Fibroblast of peridontal ligament (primary cell): Measurements from ENCODE around the gene PGR.

Experiments used
- DNase-seq: peaks from one replicate; pipeline ENCODE4 v3.0.0-alpha.2; 2010; ENCODE audit errors: extremely low read depth

Gene PGR

DNA sequence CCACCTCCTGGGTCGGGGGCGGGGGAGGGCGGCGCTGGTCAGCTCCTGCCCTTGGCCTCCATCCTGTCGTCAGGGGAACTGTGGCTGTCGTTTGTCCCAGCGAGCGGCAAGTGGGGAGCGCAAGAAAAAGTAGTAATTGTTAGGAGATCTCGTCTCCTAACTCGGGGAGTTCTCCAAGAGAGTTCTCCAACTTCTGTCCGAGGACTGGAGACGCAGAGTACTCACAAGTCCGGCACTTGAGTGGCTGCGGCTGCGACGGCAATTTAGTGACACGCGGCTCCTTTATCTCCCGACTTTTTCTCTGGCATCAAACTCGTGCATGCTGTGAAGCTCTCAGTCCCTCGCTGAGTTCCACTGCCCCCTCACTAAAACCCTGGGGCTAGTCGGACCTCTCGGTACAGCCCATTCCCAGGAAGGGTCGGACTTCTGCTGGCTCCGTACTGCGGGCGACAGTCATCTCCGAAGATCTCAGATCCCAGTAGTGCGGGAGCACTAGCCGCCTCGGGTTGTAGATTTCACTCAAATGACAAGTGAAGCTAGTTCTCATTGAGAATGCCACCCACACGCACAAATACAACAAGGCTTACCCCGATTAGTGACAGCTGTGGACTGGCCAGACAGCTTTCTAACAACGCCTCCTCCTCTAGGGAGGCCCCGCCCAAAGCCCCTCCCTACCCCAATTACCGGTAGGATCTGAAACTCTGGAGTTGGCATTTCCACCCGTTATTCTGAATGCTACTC lies at the start of gene PGR:
Gene PGR (minus strand): TSS at position 611 of the 741 bp plus-strand sequence. CDS start 743 bp downstream, outside the sequence.
- DNase-seq = no peak

GRCh38 chr11:101176381-101176780 lies 46.8 kb upstream of the PGR start:
- no peak for DNase-seq

DNA sequence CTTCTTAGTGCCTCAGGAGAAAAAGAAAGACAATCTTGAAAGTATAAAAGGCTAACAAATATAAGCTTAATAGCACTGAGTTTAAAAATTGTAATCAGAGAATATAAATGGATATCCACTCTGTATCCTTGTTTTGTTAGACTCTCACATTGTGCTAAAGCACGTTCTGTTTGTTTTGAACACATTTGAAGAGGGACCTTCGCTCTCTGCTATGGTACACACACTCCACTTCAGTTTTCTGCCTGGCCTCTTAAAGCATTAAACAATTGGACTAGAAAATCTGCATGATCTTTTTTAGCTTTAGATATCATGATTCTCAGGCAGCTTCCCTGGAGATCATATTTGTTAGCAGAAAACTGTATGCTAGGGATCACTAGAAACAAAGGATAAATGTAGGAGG lies 40.3 kb upstream of the PGR start:
- DNase-seq = no peak

GRCh38 chr11:101166038-101166437 lies 36.4 kb upstream of the PGR start:
- DNase-seq = no peak

DNA sequence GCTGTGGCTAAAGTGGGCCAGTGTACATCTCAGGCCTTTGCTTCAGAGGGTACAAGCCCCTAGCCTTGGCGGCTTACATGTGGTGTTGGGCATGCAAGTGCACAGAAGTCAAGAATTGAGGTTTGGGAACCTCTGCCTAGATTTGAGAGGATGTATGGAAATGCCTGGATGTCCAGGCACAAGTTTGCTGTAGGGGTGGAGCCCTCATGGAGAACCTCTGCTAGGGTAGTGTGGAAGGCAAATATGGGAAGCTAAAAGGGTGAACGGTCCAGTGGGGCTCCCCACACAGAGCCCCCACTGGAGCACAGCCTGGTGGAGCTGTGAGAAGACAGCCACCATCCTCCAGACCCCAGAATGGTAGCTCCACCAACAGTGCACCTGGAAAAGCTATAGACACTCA lies 28.5 kb upstream of the PGR start:
- DNase-seq = no peak

GRCh38 chr11:101138245-101138930 lies 8.8 kb upstream of the PGR start:
- DNase-seq = no peak

DNA sequence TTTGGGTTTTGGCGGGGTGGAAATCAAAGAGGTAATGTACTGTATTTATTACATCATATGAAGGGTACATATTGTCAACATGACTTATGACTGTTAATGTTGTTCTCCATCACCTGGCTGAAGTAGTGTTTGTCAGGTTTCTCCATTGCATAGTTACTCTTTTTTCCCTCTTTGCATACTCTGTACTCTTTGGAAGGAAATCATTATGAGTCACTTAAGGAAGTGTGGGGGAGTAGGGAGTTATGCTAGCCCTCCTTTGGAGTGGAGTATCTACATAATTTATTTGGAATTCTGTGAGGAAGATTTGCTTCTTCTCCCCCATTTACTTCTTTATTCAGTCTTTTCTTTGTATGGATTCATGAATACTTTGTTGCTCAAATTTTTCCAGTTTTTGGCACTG lies 3.6 kb upstream of the PGR start:
- DNase-seq = no peak

- no peak for DNase-seq
Measured at GRCh38 chr11:101128571-101129202, 926 bp downstream of the PGR start.

DNA sequence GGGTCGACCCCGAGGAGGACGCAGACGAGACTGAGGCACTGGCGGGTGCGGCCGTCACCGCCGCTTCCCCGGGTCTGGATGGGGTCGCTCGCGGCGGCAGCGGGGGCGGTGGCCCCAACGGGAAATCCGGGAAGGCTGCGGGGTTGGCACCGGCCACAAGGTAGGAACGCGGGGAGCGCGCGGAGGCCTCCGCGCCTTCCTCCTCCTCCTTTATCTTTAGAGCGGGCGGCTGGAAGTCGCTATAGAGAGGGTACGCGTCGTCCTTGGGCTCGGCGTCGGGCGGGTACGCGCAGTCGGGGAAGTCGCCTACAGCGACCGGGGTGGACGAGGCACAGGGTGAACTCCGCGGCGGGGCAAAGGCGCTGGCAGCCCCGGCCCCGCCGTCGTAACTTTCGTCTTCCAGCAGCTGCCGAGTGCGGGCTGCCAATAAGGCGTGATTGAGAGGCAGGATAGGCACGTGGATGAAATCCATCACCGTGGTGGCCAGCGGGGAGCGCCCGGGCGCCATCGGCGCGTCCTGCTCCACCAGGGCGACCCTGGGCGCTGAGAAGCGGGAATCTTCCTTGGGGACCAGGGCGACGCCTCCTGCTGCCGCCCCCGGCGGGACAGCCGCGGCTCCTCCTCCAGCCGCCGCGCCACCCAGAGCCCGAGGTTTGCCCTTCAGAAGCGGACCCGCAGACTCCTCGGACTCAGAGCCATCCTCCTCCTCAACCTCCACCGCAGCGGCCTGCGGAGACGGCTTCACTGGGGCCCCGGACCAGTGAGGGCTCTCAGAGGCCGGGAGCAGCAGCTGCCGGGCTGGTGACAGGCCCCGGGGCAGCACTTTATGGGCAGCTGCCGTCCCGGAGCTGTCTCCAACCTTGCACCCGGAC lies 1.7 kb downstream of the PGR start:
- no peak for DNase-seq

- no peak for DNase-seq
Measured at GRCh38 chr11:101127197-101127698, 2.4 kb downstream of the PGR start.

GRCh38 chr11:101126551-101127196 lies 2.9 kb downstream of the PGR start:
- DNase-seq = peak; percentile 15

DNA sequence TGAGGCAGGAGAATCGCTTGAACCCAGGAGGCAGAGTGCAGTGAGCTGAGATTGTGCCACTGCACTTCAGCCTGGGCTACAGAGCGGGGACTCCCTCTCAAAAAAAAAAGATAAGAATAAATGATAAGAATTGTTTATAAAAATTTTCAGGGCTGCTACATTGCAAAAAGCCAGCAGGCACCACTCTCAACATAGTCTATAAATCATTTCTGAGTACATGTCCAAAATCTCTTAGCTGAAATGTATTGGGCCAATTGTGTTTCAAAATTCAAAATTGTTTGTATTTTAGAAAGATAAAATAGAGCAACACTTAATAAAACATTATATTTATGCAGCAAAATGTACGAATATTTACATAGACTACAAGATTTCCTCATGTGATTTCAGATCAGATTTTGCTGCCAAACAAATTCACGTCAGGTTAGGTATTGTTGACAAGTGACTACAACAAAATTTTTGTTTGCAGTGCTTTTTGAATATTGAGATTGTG lies 13.9 kb downstream of the PGR start:
- no peak for DNase-seq

GRCh38 chr11:101113540-101113939 lies 16.1 kb downstream of the PGR start:
- DNase-seq = no peak

- DNase-seq = no peak
Measured at GRCh38 chr11:101104716-101105115, 24.9 kb downstream of the PGR start.

- DNase-seq = no peak
Measured at GRCh38 chr11:101103433-101103832, 26.2 kb downstream of the PGR start.

- no peak for DNase-seq
Measured at GRCh38 chr11:101100601-101101000, 29.0 kb downstream of the PGR start.

DNA sequence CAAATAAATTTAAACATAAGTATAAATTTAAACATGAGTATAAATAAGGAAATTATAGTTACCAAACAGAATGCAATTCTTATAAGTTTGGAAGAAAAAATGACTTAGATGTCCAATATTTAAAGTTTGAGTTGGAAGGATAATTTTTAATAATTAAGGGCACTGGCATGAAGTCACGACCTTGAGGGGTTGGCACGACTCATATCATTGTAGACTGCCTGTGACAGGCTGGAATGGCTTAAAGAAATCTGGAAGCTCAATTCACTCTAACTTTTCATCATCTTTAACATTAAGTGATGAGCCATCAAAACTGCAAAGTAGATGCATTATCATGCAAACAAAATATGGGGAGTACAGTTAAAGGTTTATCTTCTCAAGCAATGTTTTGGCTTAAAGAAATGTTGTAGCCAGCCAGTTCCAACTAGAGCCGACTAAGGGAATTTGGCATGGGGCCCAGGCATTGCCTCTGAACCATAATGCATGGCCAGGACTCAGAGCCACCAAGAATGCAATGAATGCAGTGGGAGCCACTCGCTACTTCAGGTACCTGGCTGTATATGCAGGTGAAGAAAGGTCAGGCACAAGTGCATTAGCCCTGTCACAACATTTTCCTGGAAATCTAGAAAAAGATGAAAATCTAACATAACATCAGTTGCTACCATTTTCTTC lies 33.4 kb downstream of the PGR start:
- DNase-seq = no peak

- DNase-seq = no peak
Measured at GRCh38 chr11:101091781-101092180, 37.8 kb downstream of the PGR start.

- DNase-seq = no peak
Measured at GRCh38 chr11:101090679-101091270, 38.8 kb downstream of the PGR start.

DNA sequence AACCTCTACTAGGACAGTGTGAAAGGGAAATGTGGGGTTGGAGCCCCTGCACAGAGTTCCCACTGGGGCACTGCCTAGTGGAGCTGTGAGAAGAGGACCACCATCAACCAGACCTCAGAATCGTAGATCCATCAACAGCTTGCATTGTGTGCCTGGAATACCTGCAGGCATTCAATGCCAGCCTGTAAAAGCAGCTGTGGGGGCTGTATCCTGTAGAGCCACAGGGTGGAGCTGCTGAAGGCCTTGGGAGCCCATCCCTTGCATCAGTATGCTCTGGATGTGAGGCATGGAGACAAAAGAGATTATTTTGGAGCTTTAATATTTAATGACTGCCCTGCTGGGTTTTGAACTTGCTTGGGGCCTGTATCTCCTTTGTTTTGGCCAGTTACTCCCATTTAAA lies 46.3 kb downstream of the PGR start:
- DNase-seq = no peak
